ENCODE results near the gene LRRC46. TPM values are rescaled to one million over a fixed set of nuclear protein-coding genes. Genes with fewer than 3 reads are reported as not detected.

The LRRC46 gene
- polyA plus RNA-seq (2012; ENCODE audit: insufficient read depth, insufficient read length, low read depth), result 0.51 TPM

- H3K9me3 ChIP-seq, result no peaks in the 10 kb centered on the region
- no peaks in the 10 kb centered on the region for H3K4me1 ChIP-seq
- peaks cover 17% of the 10 kb centered on the region for H3K36me3 ChIP-seq
- peak within 1 kb of the TSS; percentile 99 for H3K4me3 ChIP-seq (ENCODE audit: low read depth, low read length)
- DNase-seq, result peak; percentile 95
- H3K27me3 ChIP-seq, result no peaks in the 10 kb centered on the region
- TF ChIP-seq CTCF (IDR thresholded peaks at IDR 0.05; ENCODE audit: low read depth, low read length), result peak; percentile 65
These were observed at the start of gene LRRC46, which contains the start of gene MRPL10 for GRCh38 chr17:47831003-47831933. LRRC46 (plus strand) TSS chr17:47831670; CDS start chr17:47831990, 320 bp downstream. MRPL10 (minus strand) TSS chr17:47831541; CDS start chr17:47831511, 30 bp downstream.

GRCh38 chr17:47785538-47786123, 45.8 kb upstream of the LRRC46 start:
- no peak for TF ChIP-seq CTCF (IDR thresholded peaks at IDR 0.05; ENCODE audit: low read depth, low read length)
- no peaks in the 10 kb centered on the region; the same call in 1 of the 2 replicates for H3K27me3 ChIP-seq
- no peaks in the 10 kb centered on the region for H3K36me3 ChIP-seq
- no peak overlapping the region for H3K4me3 ChIP-seq (ENCODE audit: low read depth, low read length)
- H3K9me3 ChIP-seq, result no peaks in the 10 kb centered on the region
- no peaks in the 10 kb centered on the region for H3K4me1 ChIP-seq
- DNase-seq, result no peak

GRCh38 chr17:47789611-47790561, 41.6 kb upstream of the LRRC46 start:
- Histone ChIP-seq H3K9me3 (no peaks in the 10 kb centered on the region), H3K27me3 (peaks cover 2% of the 10 kb centered on the region; the same call in 1 of the 2 replicates), H3K36me3 (no peaks in the 10 kb centered on the region), H3K4me1 (no peaks in the 10 kb centered on the region), H3K4me3 (ENCODE audit: low read depth, low read length) (peak overlapping the region; percentile 90)
- peak; percentile 88 for DNase-seq
- TF ChIP-seq CTCF (IDR thresholded peaks at IDR 0.05; ENCODE audit: low read depth, low read length), result peak; percentile 56

- H3K4me1 ChIP-seq, result no peaks in the 10 kb centered on the region
- H3K4me3 ChIP-seq (ENCODE audit: low read depth, low read length), result no peak overlapping the region
- H3K36me3 ChIP-seq, result no peaks in the 10 kb centered on the region
- DNase-seq, result no peak
- peaks cover 2% of the 10 kb centered on the region; the same call in 1 of the 2 replicates for H3K27me3 ChIP-seq
- TF ChIP-seq CTCF (IDR thresholded peaks at IDR 0.05; ENCODE audit: low read depth, low read length), result no peak
- H3K9me3 ChIP-seq, result no peaks in the 10 kb centered on the region
These were observed 40.4 kb upstream of the LRRC46 start for GRCh38 chr17:47791025-47791424.

GRCh38 chr17:47792457-47792856, 39.0 kb upstream of the LRRC46 start:
- Histone ChIP-seq H3K4me3 (ENCODE audit: low read depth, low read length) (no peak overlapping the region), H3K27me3 (peaks cover 2% of the 10 kb centered on the region; the same call in 1 of the 2 replicates), H3K9me3 (no peaks in the 10 kb centered on the region), H3K36me3 (no peaks in the 10 kb centered on the region), H3K4me1 (no peaks in the 10 kb centered on the region)
- no peak for TF ChIP-seq CTCF (IDR thresholded peaks at IDR 0.05; ENCODE audit: low read depth, low read length)
- no peak for DNase-seq
